Measurements from ENCODE around the gene MKKS.

DNA sequence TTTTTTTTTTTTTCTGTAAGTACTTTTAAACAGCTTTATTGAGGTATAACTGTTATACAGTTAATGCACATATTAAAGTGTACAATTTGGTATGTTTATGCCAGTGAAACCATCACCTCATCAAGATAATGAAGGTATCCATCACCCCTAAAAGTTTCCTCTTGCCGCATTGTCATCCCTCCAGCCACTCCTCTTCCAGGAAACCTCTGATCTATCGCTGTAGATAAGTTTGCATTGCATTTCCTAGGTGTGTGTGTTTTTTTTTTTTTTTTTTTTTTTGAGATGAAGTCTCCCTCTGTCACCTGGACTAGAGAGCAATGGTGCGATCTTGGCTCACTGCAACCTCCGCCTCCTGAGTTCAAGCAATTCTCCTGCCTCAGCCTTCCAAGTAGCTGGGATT, 4.2 kb upstream of the MKKS start:
- TF ChIP-seq CBFB (CRISPR knock-in tag; IDR thresholded peaks at IDR 0.05; ENCODE audit: low read depth) (no peak), ARID4B (CRISPR knock-in tag; IDR thresholded peaks at IDR 0.05; ENCODE audit: borderline replicate concordance) (no peak), MAX (CRISPR knock-in tag; IDR thresholded peaks at IDR 0.05) (no peak), CTCF (IDR thresholded peaks at IDR 0.05) (no peak), FOXJ3 (CRISPR knock-in tag; IDR thresholded peaks at IDR 0.05; ENCODE audit: borderline replicate concordance) (no peak), JUN (CRISPR knock-in tag; IDR thresholded peaks at IDR 0.05) (no peak), ATF1 (CRISPR knock-in tag; IDR thresholded peaks at IDR 0.05) (no peak), ZBTB21 (CRISPR knock-in tag; IDR thresholded peaks at IDR 0.05; ENCODE audit: borderline replicate concordance) (no peak), IRF2 (CRISPR knock-in tag; IDR thresholded peaks at IDR 0.05; ENCODE audit: borderline replicate concordance, low read depth) (no peak), USF2 (CRISPR knock-in tag; IDR thresholded peaks at IDR 0.05) (no peak), USF1 (CRISPR knock-in tag; IDR thresholded peaks at IDR 0.05) (no peak)

All from WTC11 (cell line).